HG02798 (cell line): ENCODE measurements around the gene CPPED1.
"Not testable (repeated sequence)": the region's sequence is repeated elsewhere in the genome, so short reads cannot be mapped to it uniquely, and the experiment has no call there.

Experiments
- ATAC-seq: cut with Tn5 transposase; IDR thresholded peaks from one replicate; pipeline ENCODE4 v1.9.1; 2021; ENCODE audit warnings: mild to moderate bottlenecking; ENCODE audit not compliant: unreplicated experiment, poor library complexity

The CPPED1 gene

DNA sequence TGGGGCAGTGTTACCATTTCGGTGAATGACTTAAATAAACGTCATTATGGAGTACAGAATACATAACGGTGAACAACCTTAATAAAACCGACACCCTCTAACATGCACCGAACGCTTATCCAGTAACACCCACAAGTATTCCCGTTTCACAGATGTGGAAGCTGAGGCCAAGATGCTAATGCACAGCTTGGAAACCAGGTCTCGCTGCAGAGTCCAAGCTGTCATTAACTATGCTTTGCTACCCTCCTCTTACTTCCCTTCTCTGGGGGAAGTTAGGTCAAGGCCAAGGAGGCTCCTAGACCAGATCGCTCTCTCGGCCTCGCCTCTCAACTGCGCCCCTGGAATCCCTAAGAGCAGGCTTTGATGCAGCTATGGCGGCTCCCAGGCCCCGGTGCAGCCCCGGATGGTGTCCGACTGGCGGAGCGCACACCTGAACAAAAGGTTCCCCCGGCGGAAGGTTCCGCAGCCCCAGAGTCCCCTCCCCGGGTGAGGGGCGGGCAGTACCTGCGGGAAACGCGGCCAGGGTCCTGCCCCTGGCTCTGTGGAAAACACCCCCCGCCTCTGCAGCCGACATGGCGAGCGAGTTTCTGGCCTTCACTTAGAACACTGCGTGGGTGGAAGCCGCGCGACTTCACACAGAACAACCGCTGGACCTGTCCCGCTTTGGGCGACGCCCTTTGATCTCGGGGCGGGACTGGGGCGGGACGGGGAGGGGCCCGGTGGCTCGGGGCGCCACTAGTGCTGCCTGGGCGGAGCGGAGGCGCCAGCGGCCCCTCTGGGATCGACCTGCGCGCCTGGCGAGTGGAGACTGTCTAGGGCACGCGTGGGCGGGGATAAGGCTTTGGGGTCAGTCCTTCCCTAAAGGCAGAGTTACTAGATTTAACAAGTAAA is at the start of gene CPPED1:
Gene CPPED1 (minus strand): TSS at position 685 of the 891 bp plus-strand sequence. CDS start 111 bp downstream, at position 574.
- ATAC-seq = peak; percentile 88

- ATAC-seq = no peak
These were observed 46.5 kb upstream of the CPPED1 start for GRCh38 chr16:12850186-12850585.

DNA sequence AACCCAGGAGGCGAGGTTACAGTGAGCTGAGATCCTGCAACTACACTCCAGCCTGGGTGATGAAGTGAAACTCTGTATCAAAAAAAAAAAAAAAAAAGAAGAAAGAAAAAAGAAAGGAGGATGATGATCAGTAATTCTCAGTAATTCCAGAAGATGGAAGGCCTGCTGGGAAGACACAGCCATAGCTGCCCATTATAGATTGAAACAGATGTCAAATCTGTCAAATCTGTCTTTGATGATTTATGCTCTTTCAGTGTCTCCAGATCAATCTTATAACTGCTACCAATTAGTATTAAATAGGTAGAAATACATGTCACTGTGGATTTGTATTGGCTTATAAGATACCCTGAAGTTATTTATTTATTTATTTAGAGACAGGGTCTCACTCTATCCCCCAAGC is 42.9 kb upstream of the CPPED1 start:
- ATAC-seq = no peak

- ATAC-seq = no peak
These were observed 41.6 kb upstream of the CPPED1 start for GRCh38 chr16:12845282-12845681.

- ATAC-seq = no peak
These were observed 34.1 kb upstream of the CPPED1 start for GRCh38 chr16:12837756-12838155.

GRCh38 chr16:12837291-12837690 is 33.6 kb upstream of the CPPED1 start:
- no peak for ATAC-seq

- ATAC-seq = no peak
These were observed 30.2 kb upstream of the CPPED1 start for GRCh38 chr16:12833926-12834325.

- ATAC-seq = no peak
These were observed 25.6 kb upstream of the CPPED1 start for GRCh38 chr16:12829096-12829888.

GRCh38 chr16:12828206-12828605 is 24.5 kb upstream of the CPPED1 start:
- no peak for ATAC-seq

GRCh38 chr16:12826559-12826958 is 22.9 kb upstream of the CPPED1 start:
- no peak for ATAC-seq

- no peak for ATAC-seq
These were observed 15.7 kb upstream of the CPPED1 start for GRCh38 chr16:12819126-12820117.

- ATAC-seq = no peak
These were observed 14.6 kb upstream of the CPPED1 start for GRCh38 chr16:12818326-12818725.

DNA sequence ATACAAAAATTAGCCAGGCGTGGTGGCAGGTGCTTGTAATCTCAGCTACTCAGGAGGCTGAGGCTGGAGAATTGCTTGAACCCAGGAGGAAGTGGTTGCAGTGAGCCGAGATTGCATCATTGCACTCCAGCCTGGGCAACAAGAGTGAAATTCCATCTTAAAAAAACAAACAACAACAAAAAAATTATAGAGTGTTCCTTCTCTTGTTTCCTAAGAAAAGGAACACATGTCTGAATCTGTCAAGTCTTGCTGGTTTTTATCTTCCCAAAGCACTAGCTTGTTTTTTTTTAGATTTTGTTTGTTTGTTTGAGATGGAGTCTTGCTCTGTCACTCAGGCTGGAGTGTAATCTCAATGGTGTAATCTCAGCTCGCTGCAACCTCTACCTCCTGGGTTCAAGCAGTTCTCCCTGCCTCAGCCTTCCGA is 13.1 kb upstream of the CPPED1 start:
- not testable (repeated sequence) for ATAC-seq

GRCh38 chr16:12815361-12815760 is 11.7 kb upstream of the CPPED1 start:
- ATAC-seq = no peak

DNA sequence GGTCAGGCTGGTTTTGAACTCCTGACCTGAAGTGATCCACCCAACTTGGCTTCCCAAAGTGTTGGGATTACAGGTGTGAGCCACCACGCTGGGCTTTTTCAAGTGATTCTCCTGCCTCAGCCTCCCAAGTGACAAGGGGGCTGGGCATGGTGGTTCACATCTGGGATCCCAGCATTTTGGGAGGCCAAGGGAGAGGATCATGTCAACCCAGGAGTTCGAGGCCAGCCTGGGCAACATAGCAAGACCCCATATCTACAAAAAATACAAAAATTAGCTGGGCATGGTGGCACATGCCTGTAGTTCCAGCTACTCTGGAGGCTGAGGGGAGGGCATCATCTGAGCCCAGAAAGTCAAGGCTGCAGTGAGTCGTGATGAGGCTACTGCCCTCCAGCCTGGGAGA is 10.0 kb upstream of the CPPED1 start:
- ATAC-seq = not testable (repeated sequence)

GRCh38 chr16:12813321-12813720 is 9.6 kb upstream of the CPPED1 start:
- ATAC-seq = not testable (repeated sequence)

GRCh38 chr16:12811441-12812383 is 8.0 kb upstream of the CPPED1 start:
- no peak for ATAC-seq

DNA sequence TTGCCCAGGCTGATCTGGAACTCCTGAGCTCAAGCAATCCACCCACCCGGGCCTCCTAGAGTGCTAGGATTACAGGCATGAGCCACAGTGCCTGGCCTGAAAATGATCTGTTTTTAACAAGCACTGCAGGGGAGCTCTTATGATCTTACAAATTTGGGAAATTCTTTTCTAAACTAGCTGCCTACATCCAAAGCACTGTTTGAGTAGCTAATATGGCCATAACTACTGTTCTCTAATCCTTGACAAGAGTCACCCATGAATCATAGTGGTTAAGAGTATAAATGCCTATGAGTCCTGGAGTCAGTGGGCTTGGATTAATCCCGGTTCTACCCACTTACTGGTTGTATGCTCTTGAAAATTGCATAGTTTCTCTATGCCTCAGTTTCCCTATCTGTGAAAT is 1.4 kb upstream of the CPPED1 start:
- ATAC-seq = no peak

DNA sequence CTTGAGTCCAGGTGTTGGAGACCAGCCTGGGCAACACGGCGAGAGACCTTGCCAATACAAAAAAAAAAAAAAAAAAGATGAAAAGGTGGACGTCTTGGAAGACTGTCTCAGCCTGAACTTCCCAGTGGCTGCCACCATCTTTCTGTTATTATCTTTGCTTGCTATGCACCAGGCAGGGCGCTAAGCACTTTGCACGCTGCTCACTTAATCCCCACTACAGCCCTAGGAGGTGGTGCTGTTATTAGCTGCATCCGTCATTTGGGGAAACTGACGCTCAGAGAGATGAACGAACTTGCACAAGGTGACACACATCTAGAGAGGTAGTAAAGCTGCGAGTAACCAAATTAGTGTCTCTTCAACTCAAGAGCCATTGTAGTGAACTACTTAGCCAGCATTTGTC is 708 bp upstream of the CPPED1 start:
- ATAC-seq = no peak
